ENCODE measurements around the gene SYNM.

The SYNM gene

GRCh38 chr15:99172989-99173388, 68.1 kb downstream of the SYNM start:
- no peak for DNase-seq

- DNase-seq: no peak
Measured at GRCh38 chr15:99174567-99175395, 69.9 kb downstream of the SYNM start.

- no peak for DNase-seq
Measured at GRCh38 chr15:99176757-99177156, 71.9 kb downstream of the SYNM start.

- DNase-seq: no peak
Measured at GRCh38 chr15:99177679-99178078, 72.8 kb downstream of the SYNM start.

GRCh38 chr15:99180086-99180963, 75.4 kb downstream of the SYNM start:
- no peak for DNase-seq

- no peak for DNase-seq
Measured at GRCh38 chr15:99180964-99181306, 76.1 kb downstream of the SYNM start.

GRCh38 chr15:99181545-99181971, 76.7 kb downstream of the SYNM start:
- no peak for DNase-seq

GRCh38 chr15:99182791-99183190, 77.9 kb downstream of the SYNM start:
- no peak for DNase-seq
